Brain microvascular endothelial cell (primary cell): Measurements from ENCODE around the gene BPIFA2.

Source experiments
- DNase-seq: peaks from one replicate; pipeline ENCODE4 v3.0.0-alpha.2; 2020
- H3K27ac ChIP-seq: fragments of 250-450 bp; sonication (Bioruptor Pico); 2 replicates; pipeline ENCODE4 v1.5.1; 2020; ENCODE audit warnings: mild to moderate bottlenecking, moderate library complexity
- H3K27me3 ChIP-seq: fragments of 250-450 bp; sonication (Bioruptor Pico); replicated peaks from 2 replicates; pipeline ENCODE4 v1.5.1; 2020; ENCODE audit warnings: mild to moderate bottlenecking
- H3K36me3 ChIP-seq: fragments of 250-450 bp; sonication (Bioruptor Pico); replicated peaks from 2 replicates; pipeline ENCODE4 v1.5.1; 2020; ENCODE audit warnings: mild to moderate bottlenecking
- H3K4me3 ChIP-seq: 2 replicates; pipeline ENCODE4 v1.5.1; 2011; ENCODE audit warnings: low read depth, mild to moderate bottlenecking, control low read depth, low read length, moderate library complexity
- CTCF ChIP-seq: IDR thresholded peaks from 2 replicates; pipeline ENCODE4 v1.5.1; 2011; ENCODE audit warnings: low read depth, mild to moderate bottlenecking, moderate library complexity, low read length, control low read depth, inconsistent platforms; ENCODE audit errors: missing control alignments
- in situ Hi-C: cut with HindIII; loops from 2 replicates; pipeline ENCODE4 v1.10.0; 2017; ENCODE audit warnings: low sequenced_read_pairs, low pct_ligation_motif_present

Gene BPIFA2

GRCh38 chr20:33125983-33126382 lies 42.0 kb upstream of the BPIFA2 start:
- no peak for TF ChIP-seq CTCF

DNA sequence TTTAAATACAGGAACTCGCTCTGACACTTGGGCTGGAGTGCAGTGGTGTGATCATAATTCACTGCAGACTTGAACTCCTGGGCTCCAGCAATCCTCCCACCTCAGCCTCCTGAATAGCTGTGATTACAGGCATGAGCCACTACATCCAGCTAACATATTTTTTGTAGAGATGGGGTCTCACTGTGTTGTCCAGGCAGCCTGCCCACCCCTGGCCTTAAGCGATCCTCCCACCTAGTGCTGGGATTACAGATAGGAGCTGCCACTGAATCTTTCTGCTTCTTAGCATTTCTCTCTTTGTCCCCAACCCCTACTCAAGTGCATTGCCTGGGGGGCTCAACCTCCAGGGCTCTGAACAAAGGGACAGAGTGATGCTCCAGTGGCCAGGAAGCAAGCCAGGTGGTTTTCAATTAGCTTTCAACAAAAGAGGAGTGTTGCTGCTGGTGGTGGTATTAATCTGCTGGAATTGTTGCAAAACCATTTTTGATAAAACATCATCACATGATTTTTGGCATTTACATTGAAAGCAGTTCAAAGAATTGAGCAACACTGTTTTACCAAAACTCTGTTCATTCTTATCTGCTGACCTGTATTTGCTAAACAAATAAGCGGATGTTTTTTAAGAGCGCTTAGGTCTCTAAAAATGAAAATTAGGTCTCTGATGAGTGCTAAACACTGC lies 40.4 kb upstream of the BPIFA2 start:
- H3K27me3 ChIP-seq = no peaks in the 10 kb centered on the region
- no peak overlapping the region for H3K4me3 ChIP-seq
- no peak for TF ChIP-seq CTCF
- DNase-seq = no peak
- no peak overlapping the region for H3K27ac ChIP-seq
- no peaks in the 10 kb centered on the region for H3K36me3 ChIP-seq
- in situ Hi-C loops = no loop called here

More at GRCh38 chr20:33125983-33126382, 42.0 kb upstream of the BPIFA2 start:
- DNase-seq = no peak
- H3K27ac ChIP-seq = no peak overlapping the region
- H3K36me3 ChIP-seq = no peaks in the 10 kb centered on the region
- H3K4me3 ChIP-seq = no peak overlapping the region
- in situ Hi-C loops = no loop called here
- no peaks in the 10 kb centered on the region for H3K27me3 ChIP-seq

- Histone ChIP-seq H3K4me3 (no peak overlapping the region), H3K27ac (no peak overlapping the region), H3K27me3 (no peaks in the 10 kb centered on the region), H3K36me3 (no peaks in the 10 kb centered on the region)
- no peak for DNase-seq
- in situ Hi-C loops = no loop called here
- TF ChIP-seq CTCF = no peak
These were observed 37.3 kb upstream of the BPIFA2 start for GRCh38 chr20:33130568-33131061.

GRCh38 chr20:33131949-33132473 lies 35.9 kb upstream of the BPIFA2 start:
- Histone ChIP-seq H3K4me3 (no peak overlapping the region), H3K27ac (no peak overlapping the region), H3K36me3 (no peaks in the 10 kb centered on the region), H3K27me3 (no peaks in the 10 kb centered on the region)
- DNase-seq = no peak
- TF ChIP-seq CTCF = no peak
- in situ Hi-C loops = no loop called here

GRCh38 chr20:33132513-33133372 lies 35.2 kb upstream of the BPIFA2 start:
- no peak for TF ChIP-seq CTCF
- H3K27me3 ChIP-seq = no peaks in the 10 kb centered on the region
- no peak overlapping the region for H3K4me3 ChIP-seq
- no peak overlapping the region for H3K27ac ChIP-seq
- no peaks in the 10 kb centered on the region for H3K36me3 ChIP-seq
- DNase-seq = no peak
- in situ Hi-C loops = no loop called here
